ENCODE results near the gene SNURF. TPM values are rescaled to one million over a fixed set of nuclear protein-coding genes. Genes with fewer than 3 reads are reported as not detected.
A peak's percentile ranks its signal among the peaks of the same experiment; 100 is the strongest.

The SNURF gene
- total RNA-seq, 1 donor from 2014 or later = 1.4 TPM

DNA sequence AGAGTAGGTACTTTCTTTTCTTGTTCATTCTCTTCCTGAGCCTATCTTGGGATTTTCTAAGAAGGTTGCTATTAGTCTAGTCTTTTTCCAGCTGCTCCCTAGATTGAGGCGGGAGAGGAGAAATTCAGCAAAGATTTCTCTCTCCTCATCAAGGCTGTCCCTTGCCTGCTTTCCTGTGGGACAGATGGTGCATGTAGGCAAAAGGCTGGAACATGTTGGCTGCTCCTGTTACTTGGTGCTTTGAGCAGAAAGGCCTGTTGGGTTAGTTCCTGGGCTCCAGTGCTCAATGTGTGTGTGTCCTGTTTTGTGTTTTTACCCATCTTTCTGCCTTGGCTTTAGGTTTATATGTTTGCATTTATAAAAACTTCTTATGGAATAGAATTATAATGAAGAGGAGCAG is 9.1 kb upstream of the SNURF start:
- TF ChIP-seq, protein P1, sequence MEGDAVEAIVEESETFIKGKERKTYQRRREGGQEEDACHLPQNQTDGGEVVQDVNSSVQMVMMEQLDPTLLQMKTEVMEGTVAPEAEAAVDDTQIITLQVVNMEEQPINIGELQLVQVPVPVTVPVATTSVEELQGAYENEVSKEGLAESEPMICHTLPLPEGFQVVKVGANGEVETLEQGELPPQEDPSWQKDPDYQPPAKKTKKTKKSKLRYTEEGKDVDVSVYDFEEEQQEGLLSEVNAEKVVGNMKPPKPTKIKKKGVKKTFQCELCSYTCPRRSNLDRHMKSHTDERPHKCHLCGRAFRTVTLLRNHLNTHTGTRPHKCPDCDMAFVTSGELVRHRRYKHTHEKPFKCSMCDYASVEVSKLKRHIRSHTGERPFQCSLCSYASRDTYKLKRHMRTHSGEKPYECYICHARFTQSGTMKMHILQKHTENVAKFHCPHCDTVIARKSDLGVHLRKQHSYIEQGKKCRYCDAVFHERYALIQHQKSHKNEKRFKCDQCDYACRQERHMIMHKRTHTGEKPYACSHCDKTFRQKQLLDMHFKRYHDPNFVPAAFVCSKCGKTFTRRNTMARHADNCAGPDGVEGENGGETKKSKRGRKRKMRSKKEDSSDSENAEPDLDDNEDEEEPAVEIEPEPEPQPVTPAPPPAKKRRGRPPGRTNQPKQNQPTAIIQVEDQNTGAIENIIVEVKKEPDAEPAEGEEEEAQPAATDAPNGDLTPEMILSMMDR (IDR thresholded peaks at IDR 0.05; ENCODE audit: insufficient read depth, low read length, poor library complexity, severe bottlenecking) = no peak
- DNase-seq (ENCODE audit: low read depth) = no peak

DNA sequence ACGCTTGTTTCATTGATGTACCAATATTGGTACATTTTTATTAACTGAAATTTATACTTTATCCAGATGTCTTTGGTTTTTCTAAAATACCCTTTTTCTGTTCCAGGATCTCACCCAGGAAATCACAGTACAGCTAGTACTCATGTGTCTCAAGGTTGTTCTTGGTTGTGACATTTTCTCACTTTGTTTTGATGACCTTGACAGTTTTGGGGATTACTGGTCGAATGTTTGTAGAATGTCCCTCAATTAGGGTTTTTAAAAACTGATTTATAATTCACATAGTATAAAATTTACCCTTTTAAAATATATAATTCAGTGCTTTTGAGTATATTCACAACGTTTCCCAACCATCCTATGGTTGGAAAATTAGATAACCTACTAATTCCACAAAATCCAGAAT is 6.3 kb upstream of the SNURF start:
- no peak overlapping the region for H3K4me3 ChIP-seq (ENCODE audit: low read depth, low read length)
- TF ChIP-seq, protein P1 (IDR thresholded peaks at IDR 0.05; ENCODE audit: insufficient read depth, low read length, poor library complexity, severe bottlenecking) = no peak

More for the DNA sequence above, 9.1 kb upstream of the SNURF start:
- H3K27me3 ChIP-seq (ENCODE audit: control insufficient read depth, insufficient read depth, low read length) = no peaks in the 10 kb centered on the region
- no peak overlapping the region for H3K4me3 ChIP-seq (ENCODE audit: low read depth, low read length)
- H3K36me3 ChIP-seq (ENCODE audit: control insufficient read depth, insufficient read depth, low read length) = no peaks in the 10 kb centered on the region

DNA sequence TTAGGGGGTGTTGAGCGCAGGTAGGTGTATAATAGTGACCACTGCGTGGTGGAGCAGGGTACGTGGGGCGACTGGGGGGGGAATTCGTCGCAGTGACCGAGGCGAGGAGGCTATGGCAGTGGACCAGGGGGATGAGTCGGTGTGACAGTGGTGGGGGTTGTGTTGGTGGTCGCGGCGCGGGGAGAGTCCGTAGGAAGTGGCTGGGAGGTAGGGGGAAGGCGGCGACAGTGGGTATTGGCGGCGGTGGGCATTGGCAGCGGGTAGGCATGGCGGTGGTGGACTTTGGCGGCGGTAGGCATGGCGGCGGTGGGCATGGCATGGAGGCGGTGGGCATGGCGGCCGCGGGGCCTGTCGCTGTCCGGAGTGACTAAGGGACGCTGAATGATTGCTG is 739 bp downstream of the SNURF start:
- TF ChIP-seq, protein P1 (IDR thresholded peaks at IDR 0.05; ENCODE audit: insufficient read depth, low read length, poor library complexity, severe bottlenecking) = no peak
- H3K27me3 ChIP-seq (ENCODE audit: control insufficient read depth, insufficient read depth, low read length) = no peaks in the 10 kb centered on the region
- DNase-seq (ENCODE audit: low read depth) = no peak
- peak overlapping the region; percentile 72 for H3K4me3 ChIP-seq (ENCODE audit: low read depth, low read length)
- H3K36me3 ChIP-seq (ENCODE audit: control insufficient read depth, insufficient read depth, low read length) = no peaks in the 10 kb centered on the region

More for the DNA sequence above, 6.3 kb upstream of the SNURF start:
- Histone ChIP-seq H3K36me3 (ENCODE audit: control insufficient read depth, insufficient read depth, low read length) (no peaks in the 10 kb centered on the region), H3K27me3 (ENCODE audit: control insufficient read depth, insufficient read depth, low read length) (no peaks in the 10 kb centered on the region)
- no peak for DNase-seq (ENCODE audit: low read depth)

DNA sequence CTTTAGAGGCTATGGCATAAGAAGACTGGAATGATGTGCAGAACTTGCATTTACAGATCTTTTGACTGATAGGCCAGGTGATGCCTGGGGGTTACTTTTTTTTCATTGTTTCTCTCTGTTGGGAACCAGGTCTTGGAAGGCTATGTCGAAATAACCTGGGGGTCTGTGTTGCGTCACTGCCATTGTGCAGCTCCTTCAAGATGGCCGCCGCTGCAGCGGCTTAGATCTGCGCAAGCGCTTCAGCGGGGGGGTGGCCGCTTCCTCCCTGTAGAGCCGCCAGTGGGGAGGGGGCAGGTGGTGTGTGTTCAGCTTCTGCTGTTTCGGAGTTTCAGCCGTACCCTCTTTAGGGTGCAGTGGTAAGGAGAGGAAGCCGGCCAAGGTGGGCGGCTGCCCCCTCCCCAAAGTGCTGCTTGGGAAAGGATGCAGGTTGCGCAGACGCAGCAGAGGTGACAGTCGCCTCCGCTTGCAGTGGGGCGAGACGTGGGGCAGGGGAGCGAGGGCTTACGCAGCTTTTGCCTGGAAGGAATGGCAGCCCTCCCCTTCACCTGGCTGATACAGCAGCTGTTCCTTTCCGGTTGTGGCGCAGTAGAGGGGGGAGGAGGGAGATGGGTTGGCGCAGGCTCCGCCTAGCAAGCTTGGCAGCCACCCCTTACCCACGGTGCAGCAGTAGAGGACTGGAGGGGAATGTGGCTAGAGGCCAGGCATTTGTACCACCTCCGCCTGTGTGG is 1.5 kb downstream of the SNURF start:
- no peaks in the 10 kb centered on the region for H3K27me3 ChIP-seq (ENCODE audit: control insufficient read depth, insufficient read depth, low read length)
- TF ChIP-seq, protein P1 (IDR thresholded peaks at IDR 0.05; ENCODE audit: insufficient read depth, low read length, poor library complexity, severe bottlenecking) = no peak
- peak overlapping the region; percentile 72 for H3K4me3 ChIP-seq (ENCODE audit: low read depth, low read length)
- DNase-seq (ENCODE audit: low read depth) = peak; percentile 56
- H3K36me3 ChIP-seq (ENCODE audit: control insufficient read depth, insufficient read depth, low read length) = no peaks in the 10 kb centered on the region

DNA sequence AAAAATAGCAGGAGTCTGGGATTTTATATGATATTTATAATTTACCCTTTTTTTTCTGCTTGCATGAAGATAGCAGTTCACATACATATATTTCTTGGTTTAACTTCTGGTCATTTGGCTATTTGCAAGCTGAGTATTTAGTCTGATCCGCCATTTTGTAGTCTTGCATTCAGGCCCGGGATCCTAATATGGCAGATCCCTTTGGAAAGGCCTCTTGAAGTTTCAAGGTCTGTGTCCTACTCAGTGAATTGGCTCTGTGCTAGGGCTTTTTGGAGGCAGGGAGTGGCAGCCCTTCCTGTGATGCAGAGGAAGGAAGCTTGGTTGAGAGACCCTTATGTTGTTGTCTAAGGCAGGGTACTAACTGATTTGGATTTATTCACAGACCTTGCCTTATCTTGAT is 2.9 kb downstream of the SNURF start:
- TF ChIP-seq, protein P1 (IDR thresholded peaks at IDR 0.05; ENCODE audit: insufficient read depth, low read length, poor library complexity, severe bottlenecking) = no peak
- H3K27me3 ChIP-seq (ENCODE audit: control insufficient read depth, insufficient read depth, low read length) = no peaks in the 10 kb centered on the region
- no peak overlapping the region for H3K4me3 ChIP-seq (ENCODE audit: low read depth, low read length)
- DNase-seq (ENCODE audit: low read depth) = no peak
- no peaks in the 10 kb centered on the region for H3K36me3 ChIP-seq (ENCODE audit: control insufficient read depth, insufficient read depth, low read length)

DNA sequence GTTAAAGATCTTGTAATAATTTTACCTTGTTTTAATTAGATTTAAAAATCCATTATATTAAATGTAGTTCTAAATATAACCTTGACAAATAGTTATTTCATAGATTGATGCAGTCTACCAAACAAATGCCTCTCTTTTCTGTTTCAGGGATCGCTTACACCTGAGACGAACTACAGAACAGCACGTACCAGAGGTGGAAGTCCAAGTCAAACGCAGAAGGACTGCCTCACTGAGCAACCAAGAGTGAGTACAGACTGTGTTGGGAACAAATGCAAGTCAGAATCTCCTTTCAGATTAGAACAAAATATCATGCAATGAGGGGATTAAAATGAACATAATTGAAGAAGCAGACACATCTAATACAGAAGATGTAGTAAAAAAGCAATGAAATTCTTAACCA is 7.2 kb downstream of the SNURF start:
- DNase-seq (ENCODE audit: low read depth) = no peak
- Histone ChIP-seq H3K27me3 (ENCODE audit: control insufficient read depth, insufficient read depth, low read length) (no peaks in the 10 kb centered on the region), H3K36me3 (ENCODE audit: control insufficient read depth, insufficient read depth, low read length) (no peaks in the 10 kb centered on the region), H3K4me3 (ENCODE audit: low read depth, low read length) (no peak overlapping the region)
- TF ChIP-seq, protein P1 (IDR thresholded peaks at IDR 0.05; ENCODE audit: insufficient read depth, low read length, poor library complexity, severe bottlenecking) = no peak

Data from kidney epithelial cell (primary cell).